ENCODE data around the gene ADIPOR2.

ADIPOR2 gene

DNA sequence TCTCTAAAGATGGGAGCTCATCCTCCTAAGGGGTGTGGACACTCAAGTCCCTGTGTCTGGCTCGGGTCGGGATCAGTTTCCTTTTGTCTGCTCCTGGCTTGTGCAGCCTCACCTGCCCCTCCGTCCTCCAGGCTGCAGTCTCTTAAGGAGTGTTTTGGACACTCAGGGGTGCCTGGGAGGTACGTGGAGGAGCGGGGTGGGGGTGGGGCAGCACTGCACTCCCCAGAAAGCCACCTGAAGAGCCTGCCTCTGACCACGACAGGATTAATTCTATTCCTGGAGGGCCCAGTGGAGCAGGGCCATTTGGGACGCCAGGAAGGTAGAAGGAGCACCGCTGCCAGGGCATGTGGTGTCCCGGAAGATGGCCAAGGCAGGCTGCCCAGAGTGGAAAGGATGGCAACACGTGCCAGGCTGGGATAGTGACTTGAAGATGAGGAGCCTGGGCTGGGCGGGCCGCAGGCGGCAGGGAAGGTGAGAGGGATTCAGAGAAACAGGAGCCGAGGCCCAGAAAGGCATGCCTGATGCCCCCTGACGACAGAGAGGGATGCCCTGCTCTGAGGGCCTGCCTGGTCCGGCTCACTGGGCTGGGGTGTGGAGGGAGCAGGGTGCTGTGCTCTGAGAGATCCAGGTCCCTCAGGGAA is 114.7 kb downstream of the ADIPOR2 start:
- TF ChIP-seq SIN3A (IDR thresholded peaks at IDR 0.05; ENCODE audit: borderline replicate concordance, insufficient read depth, low read length) (no peak), POLR2AphosphoS5 (IDR thresholded peaks at IDR 0.05; ENCODE audit: low read depth, low read length) (no peak), TAF1 (IDR thresholded peaks at IDR 0.05; ENCODE audit: borderline replicate concordance, insufficient read depth, low read length) (no peak), FOXP2 (optimal IDR thresholded peaks at IDR 0.05; ENCODE audit: borderline replicate concordance, extremely low read depth, extremely low read length, insufficient read depth) (no peak)
- TF ChIP-seq, protein P1, sequence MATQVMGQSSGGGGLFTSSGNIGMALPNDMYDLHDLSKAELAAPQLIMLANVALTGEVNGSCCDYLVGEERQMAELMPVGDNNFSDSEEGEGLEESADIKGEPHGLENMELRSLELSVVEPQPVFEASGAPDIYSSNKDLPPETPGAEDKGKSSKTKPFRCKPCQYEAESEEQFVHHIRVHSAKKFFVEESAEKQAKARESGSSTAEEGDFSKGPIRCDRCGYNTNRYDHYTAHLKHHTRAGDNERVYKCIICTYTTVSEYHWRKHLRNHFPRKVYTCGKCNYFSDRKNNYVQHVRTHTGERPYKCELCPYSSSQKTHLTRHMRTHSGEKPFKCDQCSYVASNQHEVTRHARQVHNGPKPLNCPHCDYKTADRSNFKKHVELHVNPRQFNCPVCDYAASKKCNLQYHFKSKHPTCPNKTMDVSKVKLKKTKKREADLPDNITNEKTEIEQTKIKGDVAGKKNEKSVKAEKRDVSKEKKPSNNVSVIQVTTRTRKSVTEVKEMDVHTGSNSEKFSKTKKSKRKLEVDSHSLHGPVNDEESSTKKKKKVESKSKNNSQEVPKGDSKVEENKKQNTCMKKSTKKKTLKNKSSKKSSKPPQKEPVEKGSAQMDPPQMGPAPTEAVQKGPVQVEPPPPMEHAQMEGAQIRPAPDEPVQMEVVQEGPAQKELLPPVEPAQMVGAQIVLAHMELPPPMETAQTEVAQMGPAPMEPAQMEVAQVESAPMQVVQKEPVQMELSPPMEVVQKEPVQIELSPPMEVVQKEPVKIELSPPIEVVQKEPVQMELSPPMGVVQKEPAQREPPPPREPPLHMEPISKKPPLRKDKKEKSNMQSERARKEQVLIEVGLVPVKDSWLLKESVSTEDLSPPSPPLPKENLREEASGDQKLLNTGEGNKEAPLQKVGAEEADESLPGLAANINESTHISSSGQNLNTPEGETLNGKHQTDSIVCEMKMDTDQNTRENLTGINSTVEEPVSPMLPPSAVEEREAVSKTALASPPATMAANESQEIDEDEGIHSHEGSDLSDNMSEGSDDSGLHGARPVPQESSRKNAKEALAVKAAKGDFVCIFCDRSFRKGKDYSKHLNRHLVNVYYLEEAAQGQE (IDR thresholded peaks at IDR 0.05; ENCODE audit: insufficient read depth in 1 of 2, low read depth in 2 of 2, low read length in 2 of 2) = no peak

DNA sequence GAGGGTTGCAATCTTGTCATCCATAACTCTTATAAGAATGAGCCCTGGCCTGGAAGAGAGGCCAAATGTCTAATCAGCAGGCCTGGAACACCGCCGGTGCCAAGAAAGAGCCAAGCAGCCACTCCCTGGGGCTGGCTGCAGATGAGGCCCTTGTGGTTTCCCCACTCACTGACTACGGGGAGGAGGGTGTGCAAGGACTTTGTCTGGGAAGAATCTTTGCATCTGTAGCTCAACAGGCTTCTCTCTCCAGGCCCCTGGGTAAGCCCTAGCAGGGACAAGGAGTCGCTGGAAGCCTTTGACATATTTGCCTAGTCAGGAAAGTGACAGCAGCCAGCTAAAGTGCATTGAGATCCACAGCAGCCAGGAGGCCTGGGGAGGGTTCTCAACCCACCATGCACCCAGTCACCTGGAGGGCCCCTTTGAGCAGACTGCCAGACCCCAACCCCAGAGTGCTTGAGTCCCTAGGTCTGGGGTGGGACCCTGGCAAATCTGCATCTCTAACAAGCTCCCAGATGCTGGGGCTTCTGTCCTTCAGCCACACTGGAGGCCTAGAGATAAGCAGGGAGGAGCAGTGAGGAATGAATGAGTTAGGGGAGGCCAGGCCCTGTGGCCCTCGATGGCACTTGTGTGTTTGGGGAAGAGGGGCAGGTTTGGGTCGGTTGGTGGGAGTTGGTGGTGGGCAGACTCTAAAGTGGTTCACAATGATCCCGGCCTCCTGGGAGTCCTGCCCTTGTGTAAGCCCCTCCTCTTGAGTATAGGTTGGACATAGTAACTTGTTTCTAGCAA is 115.6 kb downstream of the ADIPOR2 start:
- TF ChIP-seq SIN3A (IDR thresholded peaks at IDR 0.05; ENCODE audit: borderline replicate concordance, insufficient read depth, low read length) (no peak), POLR2AphosphoS5 (IDR thresholded peaks at IDR 0.05; ENCODE audit: low read depth, low read length) (no peak)
- TF ChIP-seq, protein P1 (IDR thresholded peaks at IDR 0.05; ENCODE audit: insufficient read depth in 1 of 2, low read depth in 2 of 2, low read length in 2 of 2) = no peak

- TF ChIP-seq SIN3A (IDR thresholded peaks at IDR 0.05; ENCODE audit: borderline replicate concordance, insufficient read depth, low read length) = no peak
- TF ChIP-seq, protein P1 (IDR thresholded peaks at IDR 0.05; ENCODE audit: insufficient read depth in 1 of 2, low read depth in 2 of 2, low read length in 2 of 2) = no peak
- no peak for TF ChIP-seq TAF1 (IDR thresholded peaks at IDR 0.05; ENCODE audit: borderline replicate concordance, insufficient read depth, low read length)
These were observed 116.4 kb downstream of the ADIPOR2 start for GRCh38 chr12:1807087-1807860.

- TF ChIP-seq SIN3A (IDR thresholded peaks at IDR 0.05; ENCODE audit: borderline replicate concordance, insufficient read depth, low read length) (no peak), POLR2AphosphoS5 (IDR thresholded peaks at IDR 0.05; ENCODE audit: low read depth, low read length) (no peak), FOXP2 (optimal IDR thresholded peaks at IDR 0.05; ENCODE audit: borderline replicate concordance, extremely low read depth, extremely low read length, insufficient read depth) (no peak), TAF1 (IDR thresholded peaks at IDR 0.05; ENCODE audit: borderline replicate concordance, insufficient read depth, low read length) (no peak)
- TF ChIP-seq, protein P1 (IDR thresholded peaks at IDR 0.05; ENCODE audit: insufficient read depth in 1 of 2, low read depth in 2 of 2, low read length in 2 of 2) = no peak
These were observed 117.3 kb downstream of the ADIPOR2 start for GRCh38 chr12:1808036-1808797.

Data from PFSK-1 (cell line).